Midbrain (tissue), 1 donor: Measurements from ENCODE around the gene EEF1AKMT2.
"Not testable (repeated sequence)": the region's sequence is repeated elsewhere in the genome, so short reads cannot be mapped to it uniquely, and the experiment has no call there.

Experiments used
- DNase-seq: peaks from one replicate; lab custom pipeline; 2025; lab: John Stamatoyannopoulos, UW

Gene EEF1AKMT2

DNA sequence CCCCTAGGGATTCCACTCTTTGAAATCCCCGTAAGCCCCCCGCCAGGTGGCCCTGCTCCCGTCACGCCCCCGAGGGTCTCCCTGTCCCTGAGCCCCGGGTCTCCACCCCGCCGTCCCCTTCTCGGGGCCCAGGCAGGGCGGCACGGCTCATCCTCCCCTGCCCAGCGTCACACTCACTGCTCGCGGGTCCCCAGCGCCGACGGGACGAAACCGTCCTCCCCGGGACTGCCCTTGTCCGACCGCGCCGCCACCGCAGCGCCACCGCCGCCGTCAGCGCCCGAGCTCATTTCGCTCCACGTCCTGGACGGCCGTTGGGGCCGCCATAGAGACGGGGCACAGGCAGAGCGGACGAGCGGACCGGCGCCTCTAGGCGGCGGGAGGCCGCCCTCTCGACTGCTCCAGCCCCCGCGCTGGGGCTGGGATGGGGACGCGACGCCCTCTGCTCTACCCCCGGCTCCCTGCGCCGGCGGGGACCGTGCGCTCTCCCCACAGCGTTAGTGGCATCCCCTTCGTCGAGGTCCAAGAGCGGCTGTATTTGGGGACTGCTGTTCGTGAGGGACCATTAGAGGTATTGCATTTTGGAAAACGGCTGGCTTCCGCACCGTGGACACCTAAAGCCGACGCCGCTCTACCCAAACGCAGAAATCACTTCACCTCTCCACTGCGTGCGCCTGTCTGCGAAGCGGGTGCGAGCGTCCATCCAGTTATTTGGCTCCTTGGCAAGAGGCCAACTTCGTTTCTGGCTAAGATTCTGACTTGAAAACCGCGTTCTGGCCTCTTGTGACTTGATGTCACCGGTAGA lies at the start of gene EEF1AKMT2:
EEF1AKMT2 (minus strand) TSS at position 341 of the 802 bp plus-strand sequence; CDS start at position 287, 54 bp downstream.
- DNase-seq: peak; percentile 78

DNA sequence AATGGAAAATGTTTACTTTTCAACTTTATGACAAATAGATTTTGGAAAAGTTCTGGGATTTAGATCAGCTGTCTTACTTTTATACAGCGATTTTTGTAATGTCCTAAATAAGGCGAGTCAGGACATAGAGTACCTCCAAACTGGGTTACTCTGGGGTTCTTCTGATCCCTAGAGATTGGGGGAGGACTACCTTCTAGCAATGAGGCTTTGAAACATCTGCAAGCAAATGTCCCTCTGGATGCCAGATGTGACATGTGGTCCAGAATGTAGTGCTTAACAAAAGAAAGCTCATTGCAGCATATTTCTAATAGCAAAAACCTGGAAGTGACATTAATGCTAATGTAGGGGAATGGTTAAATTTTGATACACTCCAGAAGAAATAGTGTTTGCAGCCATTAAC lies 46.0 kb upstream of the EEF1AKMT2 start:
- DNase-seq: no peak

DNA sequence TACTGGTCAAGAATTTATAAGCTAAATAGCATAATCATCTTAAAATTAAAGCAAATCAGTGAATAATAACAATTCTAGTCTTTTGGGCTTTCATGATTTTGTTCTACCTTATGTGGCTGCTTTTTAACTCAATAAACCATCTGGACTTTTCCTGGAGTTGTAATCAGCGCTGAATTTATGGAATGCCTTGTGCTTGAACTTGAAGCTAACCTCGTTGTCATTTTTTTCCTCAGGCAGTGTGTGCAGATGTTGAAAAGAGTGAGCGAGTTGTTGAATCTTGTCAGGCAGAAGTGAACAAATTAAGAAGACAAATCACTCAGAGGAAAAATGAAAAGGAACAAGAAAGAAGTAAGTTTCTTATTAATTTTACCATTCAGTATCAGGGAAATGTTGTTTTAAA lies 39.4 kb upstream of the EEF1AKMT2 start:
- no peak for DNase-seq

DNA sequence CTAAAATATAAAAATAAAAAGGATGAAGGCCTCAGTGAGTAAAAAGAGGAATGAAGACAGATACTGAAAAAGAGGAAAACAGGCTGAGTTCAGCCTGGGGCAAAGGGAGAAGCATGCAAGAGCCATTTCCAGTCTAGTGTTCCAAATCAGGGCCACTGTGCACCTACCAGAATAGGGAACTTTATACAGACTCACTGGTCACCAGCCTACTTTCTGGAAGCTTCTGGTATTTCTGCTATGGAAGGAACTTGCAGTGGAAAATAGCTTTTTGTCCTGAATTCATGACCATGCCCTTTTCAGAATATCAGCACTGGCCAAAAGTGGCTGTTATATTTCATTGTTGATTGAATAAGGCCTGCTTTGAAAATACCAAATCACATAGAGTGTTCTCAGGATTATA lies 38.8 kb upstream of the EEF1AKMT2 start:
- peak; percentile 36 for DNase-seq

DNA sequence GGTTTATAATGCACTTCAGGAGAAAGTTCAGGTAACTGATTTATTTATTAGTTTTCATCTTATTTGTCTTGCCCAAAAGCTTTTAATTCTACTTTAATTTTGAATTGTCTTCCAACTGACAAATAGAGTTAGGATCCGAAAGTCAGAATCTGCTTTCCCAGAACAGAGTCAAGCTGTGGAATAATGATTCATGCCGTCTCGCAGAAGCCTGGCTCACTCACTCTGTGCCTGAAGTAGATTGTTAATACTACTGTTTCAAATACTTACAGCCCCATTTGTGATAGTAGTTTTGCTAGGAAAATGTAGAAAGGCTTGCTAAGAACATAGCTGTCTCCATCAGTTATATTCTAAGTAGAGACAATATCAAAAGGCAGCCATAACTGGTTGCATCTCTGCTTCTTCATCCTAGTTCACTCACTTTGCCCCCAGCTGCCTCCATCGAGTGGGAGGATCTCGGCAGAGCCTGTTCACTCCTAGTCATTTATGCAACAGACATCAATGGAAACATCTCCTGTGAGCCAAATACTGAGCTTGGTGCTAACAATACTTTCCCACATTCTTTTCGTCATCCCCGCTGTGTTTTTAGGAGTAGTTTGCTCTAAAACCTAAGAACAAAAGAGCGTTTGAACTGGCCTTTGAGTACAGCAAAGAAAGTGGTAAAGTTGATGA lies 37.9 kb upstream of the EEF1AKMT2 start:
- no peak for DNase-seq

DNA sequence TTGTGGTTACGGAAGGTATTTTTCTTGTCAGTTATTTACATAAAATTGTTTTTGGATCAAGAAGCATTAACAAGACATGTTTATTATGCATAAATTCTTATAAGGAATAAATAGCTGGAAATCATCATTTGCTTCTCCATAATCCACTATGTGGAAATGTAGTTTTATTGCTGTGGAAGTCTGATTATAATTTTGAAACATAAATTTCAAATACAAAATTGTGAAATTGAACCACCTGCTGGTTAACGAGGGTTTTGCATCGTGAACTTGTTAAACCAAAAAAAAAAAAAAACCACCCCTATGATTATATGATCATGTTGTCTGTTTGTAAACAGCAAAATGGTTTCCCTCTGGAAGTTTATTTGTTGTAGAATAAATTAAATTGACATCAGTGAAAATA lies 35.8 kb upstream of the EEF1AKMT2 start:
- no peak for DNase-seq

DNA sequence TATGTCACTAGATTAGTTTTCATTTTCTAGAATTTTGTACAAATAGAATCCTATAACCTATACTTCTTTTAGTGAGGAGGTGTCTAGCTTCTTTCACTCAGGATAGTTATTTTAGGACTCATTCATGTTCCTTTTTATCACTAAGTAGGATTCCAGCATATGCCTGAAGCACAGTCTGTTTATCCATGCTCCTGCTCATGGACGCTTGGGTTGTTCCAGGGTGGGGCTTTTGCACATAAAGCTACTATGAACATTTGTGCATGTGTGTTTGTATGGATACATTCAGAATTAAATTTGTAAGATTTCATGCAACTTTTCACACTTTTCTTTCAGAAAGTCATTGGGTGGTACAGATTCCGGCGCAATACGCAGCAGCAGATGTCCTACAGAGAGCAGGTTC lies 34.6 kb upstream of the EEF1AKMT2 start:
- DNase-seq: no peak

DNA sequence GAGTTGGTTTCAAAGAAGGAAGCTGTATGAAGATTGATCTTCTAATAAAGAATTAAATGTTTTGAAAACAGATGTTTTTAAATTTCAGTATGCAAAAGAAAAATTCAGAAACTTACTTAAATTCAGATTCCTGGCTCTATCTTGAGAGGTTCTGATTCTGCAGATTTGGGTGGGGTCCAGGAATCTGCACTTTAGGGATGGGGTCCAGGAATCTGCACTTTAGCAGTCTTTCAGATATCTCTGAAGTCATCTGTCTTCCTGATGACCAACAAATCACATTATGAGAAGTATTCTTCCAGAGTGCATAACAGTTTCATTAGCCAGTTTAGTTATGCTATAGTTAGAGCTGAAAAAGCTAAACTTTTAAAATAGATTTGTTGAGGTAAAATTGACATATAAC lies 34.0 kb upstream of the EEF1AKMT2 start:
- DNase-seq: no peak

DNA sequence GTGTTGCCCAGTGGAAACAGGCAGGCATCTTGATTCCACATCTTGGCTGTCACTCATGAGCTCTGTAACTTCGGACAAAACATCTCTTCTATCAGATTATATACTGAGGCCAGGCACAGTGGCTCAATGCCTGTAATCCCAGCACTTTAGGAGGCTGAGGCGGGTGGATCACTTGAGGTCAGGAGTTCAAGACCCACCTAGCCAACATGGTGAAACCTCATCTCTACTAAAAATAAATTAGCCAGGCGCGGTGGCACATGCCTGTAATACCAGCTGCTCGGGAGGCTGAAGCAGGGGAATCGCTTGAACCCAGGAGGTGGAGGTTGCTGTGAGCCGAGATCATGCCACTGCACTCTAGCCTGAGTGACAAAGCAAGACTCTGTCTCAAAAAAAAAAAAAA lies 33.2 kb upstream of the EEF1AKMT2 start:
- DNase-seq: not testable (repeated sequence)

DNA sequence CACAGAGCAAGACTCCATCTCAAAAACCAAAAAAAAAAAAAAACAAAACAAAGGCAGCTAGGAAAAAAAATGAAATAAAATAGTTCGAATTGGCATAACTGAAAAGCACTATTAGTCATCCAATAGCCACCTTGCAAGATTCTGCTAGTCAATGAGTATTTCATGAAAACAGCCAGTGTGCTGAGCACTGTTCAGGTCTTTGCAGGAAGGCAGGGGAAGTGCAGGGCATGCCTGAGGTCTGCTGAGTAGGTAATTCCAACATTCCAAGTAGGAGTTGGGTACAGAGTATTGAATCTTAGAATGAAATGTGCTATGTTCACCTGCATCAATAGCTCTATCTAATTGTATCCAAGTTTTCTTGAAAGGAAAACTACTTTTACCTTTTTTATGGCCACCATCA lies 32.8 kb upstream of the EEF1AKMT2 start:
- DNase-seq: no peak

DNA sequence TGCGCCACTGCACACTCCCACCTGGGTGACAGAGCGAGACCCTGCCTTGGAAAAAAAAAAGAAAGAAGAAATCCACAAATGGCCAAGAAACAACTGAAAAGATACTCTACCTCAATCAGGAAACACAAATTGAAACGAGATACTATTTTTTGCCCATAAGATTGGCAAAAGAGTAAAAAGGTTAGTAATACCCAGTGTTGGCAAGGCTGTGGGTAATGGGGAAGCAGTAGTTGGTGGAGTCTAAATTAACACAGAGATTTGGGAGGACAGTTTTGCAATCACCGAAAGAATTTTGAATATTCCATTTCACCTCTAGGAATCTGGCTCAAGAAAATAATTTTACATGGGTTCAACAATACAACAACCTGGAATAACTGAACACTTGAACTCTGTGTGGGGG lies 29.8 kb upstream of the EEF1AKMT2 start:
- DNase-seq: no peak

DNA sequence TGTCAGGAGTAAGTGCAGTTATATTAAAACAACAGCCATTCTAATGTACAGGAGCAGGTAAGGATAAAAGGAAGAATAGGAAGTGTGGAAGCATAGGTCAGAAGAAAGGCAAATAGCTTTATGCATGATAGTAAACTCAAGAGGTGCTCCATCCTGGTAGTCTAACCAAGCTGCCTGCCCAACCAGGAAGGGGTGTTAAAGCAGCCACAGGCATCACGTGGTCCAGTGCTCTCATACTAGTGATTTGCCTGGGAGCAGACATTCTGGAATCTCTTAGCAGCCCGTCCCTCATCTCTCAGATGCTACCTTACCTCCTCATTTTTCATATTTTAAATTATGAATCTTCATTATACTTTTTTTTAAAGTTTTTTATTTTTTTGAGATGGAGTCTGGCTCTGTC lies 28.4 kb upstream of the EEF1AKMT2 start:
- no peak for DNase-seq

DNA sequence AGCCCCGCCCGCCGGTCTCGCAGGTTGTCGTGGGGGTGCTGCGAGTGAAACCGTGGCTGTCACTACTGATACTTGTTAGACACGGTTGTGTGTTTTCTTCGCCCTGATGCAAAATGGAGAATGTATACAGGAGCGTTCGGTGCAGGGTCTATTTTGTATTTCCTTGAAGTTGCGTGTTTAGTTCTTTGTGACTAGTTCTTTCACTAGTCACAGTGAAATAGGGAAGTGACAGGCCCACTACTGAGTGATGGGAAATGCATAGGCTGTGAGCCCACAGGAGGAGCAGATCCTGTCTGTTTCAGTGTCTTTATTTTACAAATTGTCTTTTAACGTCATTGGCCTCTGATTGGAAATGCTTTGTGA lies 10.6 kb upstream of the EEF1AKMT2 start:
- DNase-seq: peak; percentile 10

DNA sequence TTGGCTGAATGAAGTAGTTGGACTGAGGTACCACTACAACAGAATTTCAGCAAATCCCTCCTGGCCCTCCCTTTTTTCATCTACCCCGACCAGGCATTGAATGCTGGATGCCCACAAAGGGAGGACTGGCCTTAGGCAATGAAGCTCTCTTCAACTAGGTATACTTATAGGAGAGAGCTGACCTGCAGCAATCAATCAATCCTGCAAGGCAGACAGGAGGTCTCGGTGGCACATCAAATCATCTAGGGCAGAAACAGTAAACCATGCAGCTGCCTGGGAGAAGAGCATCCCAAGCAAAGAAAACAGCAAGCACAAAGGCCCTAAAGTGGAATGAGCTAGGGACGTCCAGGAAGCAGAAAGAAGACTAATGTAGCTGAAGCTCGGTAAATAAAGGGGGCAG lies 7.5 kb upstream of the EEF1AKMT2 start:
- no peak for DNase-seq

DNA sequence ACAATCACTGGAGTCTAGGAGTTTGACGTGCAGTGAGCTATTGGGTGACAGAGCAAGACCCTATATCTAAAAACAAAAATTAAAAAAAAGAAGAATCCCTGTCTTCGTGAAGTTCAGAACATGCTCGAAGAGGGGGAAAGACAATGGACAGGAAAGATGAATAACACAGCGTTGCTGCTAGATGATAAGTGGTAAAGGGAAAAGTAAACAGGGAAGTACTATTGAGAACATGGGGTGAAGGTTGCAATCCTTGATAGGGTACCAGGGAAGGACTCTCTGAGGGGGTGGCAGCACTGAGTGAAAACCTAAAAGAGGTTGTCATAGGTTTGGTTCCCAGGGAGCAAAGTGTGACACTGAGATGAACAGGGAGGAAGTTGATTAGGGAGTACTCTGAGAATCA lies 7.1 kb upstream of the EEF1AKMT2 start:
- no peak for DNase-seq

DNA sequence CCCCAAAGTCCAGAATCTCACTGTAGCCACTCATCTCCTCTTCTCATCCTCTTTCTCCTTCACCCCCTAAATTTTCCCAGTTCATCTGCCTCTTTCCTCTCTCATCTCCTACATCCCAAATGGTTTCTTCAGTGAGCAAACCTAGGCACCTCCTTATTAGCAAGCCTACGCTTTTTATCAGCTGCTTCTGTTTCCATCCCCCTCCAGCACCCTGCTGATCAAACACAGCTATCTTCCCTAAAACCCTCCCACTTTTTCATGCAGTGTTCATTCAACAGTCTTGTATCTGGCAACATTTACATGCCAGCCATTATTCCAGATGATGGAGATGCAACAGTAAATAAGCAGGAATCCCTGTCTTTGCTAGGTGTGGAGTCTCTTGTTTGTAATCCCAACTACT lies 6.7 kb upstream of the EEF1AKMT2 start:
- DNase-seq: no peak

DNA sequence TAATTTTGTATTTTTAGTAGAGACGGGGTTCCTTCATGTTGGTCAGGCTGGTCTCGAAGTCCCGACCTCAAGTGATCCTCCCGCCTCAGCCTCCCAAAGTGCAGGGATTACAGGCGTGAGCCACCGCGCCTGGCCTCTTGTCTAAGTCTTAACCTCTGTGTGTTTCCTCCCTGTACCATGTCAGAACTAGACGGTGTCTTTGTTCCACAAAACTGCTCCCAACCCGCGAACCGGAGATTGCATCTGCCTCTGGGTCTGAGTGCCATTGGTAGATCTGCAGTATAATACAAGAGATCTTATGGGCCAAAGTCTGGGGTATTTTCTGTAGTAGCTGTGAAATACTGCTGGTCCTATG lies 1.3 kb upstream of the EEF1AKMT2 start:
- no peak for DNase-seq

DNA sequence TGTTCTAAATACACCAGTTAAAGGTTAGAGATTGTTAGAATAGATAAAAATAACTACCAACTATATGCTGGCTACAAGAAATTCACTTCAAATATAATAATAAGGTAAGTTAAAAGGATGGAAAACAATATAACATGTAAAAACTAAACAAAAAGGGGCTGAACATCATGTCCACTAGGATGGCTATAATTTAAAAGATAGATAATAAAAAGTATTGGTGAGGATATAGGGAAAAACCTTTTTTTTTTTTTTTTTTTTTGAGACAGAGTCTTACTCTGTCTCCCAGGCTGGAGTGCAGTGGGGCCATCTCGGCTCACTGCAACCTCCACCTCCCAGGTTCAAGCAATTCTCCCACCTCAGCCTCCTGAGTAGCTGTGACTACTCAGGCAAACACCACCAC lies 8.8 kb downstream of the EEF1AKMT2 start:
- DNase-seq: not testable (repeated sequence)

DNA sequence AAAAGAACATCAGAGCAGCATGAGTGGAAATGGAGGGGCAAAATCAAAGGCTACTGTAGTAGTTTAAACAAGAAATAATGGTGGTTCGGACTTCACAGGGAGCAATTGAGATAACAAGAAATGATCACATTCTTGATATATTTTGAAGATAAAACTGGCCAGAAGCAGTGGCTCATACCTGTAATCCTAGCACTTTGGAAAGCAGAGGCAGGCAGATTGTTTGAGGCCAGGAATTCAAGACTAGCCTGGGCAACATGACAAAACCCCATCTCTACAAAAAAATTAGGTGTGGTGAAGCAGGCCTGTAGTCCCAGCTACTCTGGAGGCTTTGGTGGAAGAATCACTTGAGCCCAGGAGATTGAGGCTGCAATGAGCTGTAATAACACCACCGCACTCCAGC lies 22.9 kb downstream of the EEF1AKMT2 start:
- no peak for DNase-seq

DNA sequence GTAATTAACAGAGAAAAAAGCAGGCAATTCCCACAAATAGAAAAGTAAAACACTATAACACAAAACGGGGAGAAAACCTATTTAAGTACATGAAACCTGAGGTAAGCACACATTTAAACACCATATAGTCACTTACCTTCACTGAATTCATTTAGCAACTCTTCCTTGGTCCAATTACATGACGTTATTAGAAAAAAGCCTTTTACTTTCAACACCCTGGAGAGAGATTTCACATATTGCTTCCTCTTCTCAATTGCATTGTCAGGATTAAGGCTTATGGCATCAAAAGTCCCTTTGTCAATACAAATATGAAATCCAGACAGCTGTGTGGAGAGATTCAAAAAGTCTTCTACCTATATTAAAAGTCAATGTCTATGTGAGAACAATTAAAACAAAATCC lies 26.4 kb downstream of the EEF1AKMT2 start:
- no peak for DNase-seq

DNA sequence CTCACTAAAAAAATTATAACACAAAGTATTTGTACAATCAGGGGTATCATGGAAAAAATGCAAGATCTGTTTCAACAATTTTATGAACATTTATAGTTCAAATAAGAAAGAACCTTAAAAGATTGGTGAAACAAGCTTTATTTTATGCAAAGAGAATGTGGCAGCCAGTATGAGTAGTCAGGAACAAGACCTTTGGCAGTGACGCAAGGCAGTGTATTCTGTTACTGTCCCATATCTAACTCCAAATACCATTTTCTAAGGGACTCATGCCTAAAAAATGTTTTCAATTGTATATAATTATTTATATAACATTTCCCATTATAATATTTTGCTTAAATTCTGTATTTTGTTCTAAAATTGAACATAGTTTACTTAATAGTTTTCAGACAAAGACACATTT lies 28.4 kb downstream of the EEF1AKMT2 start:
- no peak for DNase-seq

DNA sequence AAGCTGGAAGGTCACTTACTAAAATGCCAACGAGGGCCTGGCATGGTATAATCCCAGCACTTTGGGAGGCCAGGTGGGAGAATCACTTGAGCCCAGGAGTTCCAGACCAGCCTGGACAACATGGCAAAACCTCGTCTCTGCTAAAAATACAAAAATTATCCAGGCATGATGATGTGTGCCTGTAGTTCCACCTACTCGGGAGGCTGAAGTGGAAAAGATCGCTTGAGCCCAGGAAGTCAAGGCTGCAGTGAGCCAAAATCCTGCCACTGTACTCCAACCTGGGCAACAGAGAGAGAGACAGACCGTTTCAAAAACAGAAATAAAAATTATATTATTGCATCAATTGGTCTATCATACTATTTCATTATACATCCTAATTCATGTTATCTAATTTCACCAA lies 29.4 kb downstream of the EEF1AKMT2 start:
- no peak for DNase-seq

DNA sequence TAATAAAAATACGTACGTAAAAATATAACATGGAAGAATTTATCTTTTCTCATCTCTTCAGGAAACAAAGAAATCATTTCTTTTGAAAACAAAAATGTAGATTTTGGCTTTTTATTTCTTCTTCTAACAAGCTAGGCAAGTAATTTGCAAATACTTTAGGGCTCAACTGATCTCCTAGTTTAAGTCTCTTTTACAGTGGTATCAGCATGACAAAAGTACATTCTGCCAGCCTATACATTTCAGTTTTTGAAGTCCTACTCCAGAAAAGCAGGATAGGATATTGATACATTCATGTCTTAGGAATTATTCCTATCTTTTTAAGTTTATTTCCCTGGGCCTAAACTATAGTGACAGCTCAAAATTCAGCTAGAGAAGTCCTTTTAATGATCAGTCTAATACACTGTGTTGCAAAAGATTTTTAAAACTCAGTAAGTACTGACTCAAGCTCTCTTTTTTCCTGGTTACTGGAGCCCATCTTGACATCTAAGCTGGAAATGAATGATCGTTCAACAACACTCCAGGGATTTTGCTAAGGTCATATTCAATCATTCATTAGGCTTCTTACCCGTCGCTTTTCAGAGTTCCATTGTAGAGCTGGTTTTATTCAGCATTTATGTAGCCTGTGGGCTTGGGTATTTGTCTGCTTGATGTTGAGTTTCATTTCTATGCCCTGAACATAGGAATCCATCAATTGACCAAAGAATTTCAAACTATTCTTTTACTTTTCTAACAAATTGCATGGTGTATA lies 35.4 kb downstream of the EEF1AKMT2 start:
- no peak for DNase-seq
